ENCODE measurements around the gene LRRC9. TPM values are rescaled to one million over a fixed set of nuclear protein-coding genes. Genes with fewer than 3 reads are reported as not detected.

The LRRC9 gene
- total RNA-seq, 4 donors from 2014 or later: 2.1 TPM; not detected in 3

DNA sequence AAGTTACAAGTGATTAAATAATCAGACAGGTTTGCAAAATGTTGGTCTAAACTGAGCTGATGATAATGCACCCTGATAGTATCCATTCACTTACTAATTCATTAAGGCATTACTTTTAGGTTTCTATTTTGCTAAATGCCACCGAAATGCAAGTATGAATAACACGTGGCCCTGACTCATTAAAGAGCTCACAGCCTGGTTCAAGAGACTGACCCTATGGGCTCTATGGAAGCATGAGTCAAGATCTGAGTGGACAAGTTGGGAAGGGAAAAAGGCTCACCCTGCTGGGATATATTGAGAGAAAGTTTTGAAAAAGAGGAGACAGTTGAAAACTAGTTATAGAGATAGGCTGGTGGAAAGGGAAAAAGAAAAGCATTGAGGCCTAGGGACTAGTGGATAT, 14.8 kb upstream of the LRRC9 start:
- Histone ChIP-seq H3K9me3 (no peaks in the 10 kb centered on the region), H3K27ac (no peak overlapping the region), H3K36me3 (no peaks in the 10 kb centered on the region), H3K27me3 (peaks cover 0 to 1% of the 10 kb centered on the region in 2 donors), H3K4me1 (no peaks in the 10 kb centered on the region), H3K4me3 (no peak overlapping the region)
- no peak for DNase-seq
- TF ChIP-seq, protein P1, sequence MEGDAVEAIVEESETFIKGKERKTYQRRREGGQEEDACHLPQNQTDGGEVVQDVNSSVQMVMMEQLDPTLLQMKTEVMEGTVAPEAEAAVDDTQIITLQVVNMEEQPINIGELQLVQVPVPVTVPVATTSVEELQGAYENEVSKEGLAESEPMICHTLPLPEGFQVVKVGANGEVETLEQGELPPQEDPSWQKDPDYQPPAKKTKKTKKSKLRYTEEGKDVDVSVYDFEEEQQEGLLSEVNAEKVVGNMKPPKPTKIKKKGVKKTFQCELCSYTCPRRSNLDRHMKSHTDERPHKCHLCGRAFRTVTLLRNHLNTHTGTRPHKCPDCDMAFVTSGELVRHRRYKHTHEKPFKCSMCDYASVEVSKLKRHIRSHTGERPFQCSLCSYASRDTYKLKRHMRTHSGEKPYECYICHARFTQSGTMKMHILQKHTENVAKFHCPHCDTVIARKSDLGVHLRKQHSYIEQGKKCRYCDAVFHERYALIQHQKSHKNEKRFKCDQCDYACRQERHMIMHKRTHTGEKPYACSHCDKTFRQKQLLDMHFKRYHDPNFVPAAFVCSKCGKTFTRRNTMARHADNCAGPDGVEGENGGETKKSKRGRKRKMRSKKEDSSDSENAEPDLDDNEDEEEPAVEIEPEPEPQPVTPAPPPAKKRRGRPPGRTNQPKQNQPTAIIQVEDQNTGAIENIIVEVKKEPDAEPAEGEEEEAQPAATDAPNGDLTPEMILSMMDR (IDR thresholded peaks at IDR 0.05): no peak
- no peak for TF ChIP-seq POLR2A (IDR thresholded peaks at IDR 0.05)
- intact Hi-C loops (cut with DNase I; ENCODE audit: low total_unique reads): no loop called here

GRCh38 chr14:59912443-59912842, 7.5 kb upstream of the LRRC9 start:
- H3K4me3 ChIP-seq: no peak overlapping the region
- DNase-seq: no peak
- intact Hi-C loops (cut with DNase I; ENCODE audit: low total_unique reads): no loop called here
- TF ChIP-seq, protein P1 (IDR thresholded peaks at IDR 0.05): no peak
- TF ChIP-seq POLR2A (IDR thresholded peaks at IDR 0.05): no peak
- H3K27me3 ChIP-seq: peaks cover 0 to 10% of the 10 kb centered on the region in 2 donors
- no peaks in the 10 kb centered on the region for H3K36me3 ChIP-seq
- no peaks in the 10 kb centered on the region for H3K9me3 ChIP-seq
- H3K4me1 ChIP-seq: no peaks in the 10 kb centered on the region
- no peak overlapping the region for H3K27ac ChIP-seq

GRCh38 chr14:59913187-59913586, 6.8 kb upstream of the LRRC9 start:
- Histone ChIP-seq H3K36me3 (no peaks in the 10 kb centered on the region), H3K27me3 (peaks cover 0 to 16% of the 10 kb centered on the region in 2 donors), H3K4me1 (no peaks in the 10 kb centered on the region), H3K4me3 (no peak overlapping the region), H3K27ac (no peak overlapping the region), H3K9me3 (no peaks in the 10 kb centered on the region)
- intact Hi-C loops (cut with DNase I; ENCODE audit: low total_unique reads): no loop called here
- DNase-seq: no peak
- TF ChIP-seq, protein P1 (IDR thresholded peaks at IDR 0.05): no peak
- TF ChIP-seq POLR2A (IDR thresholded peaks at IDR 0.05): no peak

- H3K36me3 ChIP-seq: no peaks in the 10 kb centered on the region
- peak overlapping the region; percentile 14 to 33 for H3K4me3 ChIP-seq
- H3K27me3 ChIP-seq: peaks cover 0 to 13% of the 10 kb centered on the region in 2 donors
- no peak for TF ChIP-seq POLR2A (IDR thresholded peaks at IDR 0.05)
- TF ChIP-seq, protein P1 (IDR thresholded peaks at IDR 0.05): peak in 1 of 4 experiments; percentile 17
- H3K27ac ChIP-seq: no peak overlapping the region
- intact Hi-C loops (cut with DNase I; ENCODE audit: low total_unique reads): no loop called here
- H3K4me1 ChIP-seq: no peaks in the 10 kb centered on the region
- no peak for DNase-seq
- H3K9me3 ChIP-seq: no peaks in the 10 kb centered on the region
These were observed 947 bp upstream of the LRRC9 start for GRCh38 chr14:59918824-59919569.

DNA sequence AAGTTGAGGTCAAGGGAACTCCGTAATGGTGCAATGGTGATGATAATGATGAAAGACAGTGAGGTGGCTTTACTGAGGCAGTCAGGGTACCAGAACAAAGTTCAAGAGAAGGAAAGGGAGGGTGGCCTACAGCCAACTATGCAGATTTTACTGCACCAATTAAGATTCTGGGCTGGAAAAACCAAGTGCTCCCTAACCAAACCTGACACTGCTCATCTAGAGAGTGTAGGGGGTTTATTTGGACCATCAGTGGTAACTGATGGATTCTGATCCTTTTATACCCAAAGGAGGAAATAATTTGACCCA, 387 bp downstream of the LRRC9 start:
- Histone ChIP-seq H3K4me1 (no peaks in the 10 kb centered on the region), H3K36me3 (no peaks in the 10 kb centered on the region), H3K27me3 (peaks cover 0 to 13% of the 10 kb centered on the region in 2 donors), H3K9me3 (no peaks in the 10 kb centered on the region), H3K4me3 (no peak overlapping the region), H3K27ac (no peak overlapping the region)
- DNase-seq: no peak
- intact Hi-C loops (cut with DNase I; ENCODE audit: low total_unique reads): no loop called here
- TF ChIP-seq POLR2A (IDR thresholded peaks at IDR 0.05): no peak
- TF ChIP-seq, protein P1 (IDR thresholded peaks at IDR 0.05): no peak
